K562 (cell line): Measurements from ENCODE around the gene POLR3A. TPM values are rescaled to one million over a fixed set of nuclear protein-coding genes. Genes with fewer than 3 reads are reported as not detected.
A peak's percentile ranks its signal among the peaks of the same experiment; 100 is the strongest.

ENCODE experiments used
- CBFB ChIP-seq: sonication (generic); formaldehyde crosslinking; IDR thresholded peaks from 2 replicates; pipeline ENCODE4 v1.4.0; 2020; ENCODE audit warnings: mild to moderate bottlenecking, missing genetic modification reagents
- DPF2 ChIP-seq: fragments of 450-650 bp; IDR thresholded peaks from 2 replicates; pipeline ENCODE4 v1.6.1; 2016
- EP300 ChIP-seq: IDR thresholded peaks from 2 replicates; pipeline ENCODE4 v1.6.1; 2012; ENCODE audit warnings: low read length, improper control_type of control experiment
- FOSL1 ChIP-seq: fragments of 200-800 bp; sonication (Bioruptor generic); conservative IDR thresholded peaks from 2 replicates; pipeline ENCODE4 v1.6.1; 2016; ENCODE audit warnings: missing genetic modification characterization, missing compliant biosample characterization
- ID3 ChIP-seq, 2 experiments: fragments of 250-450 bp in 1 of 2; fragments of 450-650 bp in 1 of 2; sonication (Bioruptor Pico) in 1 of 2; IDR thresholded peaks; 2 replicates each; pipeline versions ENCODE4 v1.6.1 to v1.8.0; 2016 to 2021; ENCODE audit warnings: mild to moderate bottlenecking in 2 of 2, moderate library complexity in 2 of 2, missing compliant biosample characterization in 1 of 2, missing genetic modification characterization in 1 of 2
- KAT2B ChIP-seq: IDR thresholded peaks from one replicate; pipeline ENCODE4 v1.6.1; 2012; ENCODE audit warnings: low read depth, mild to moderate bottlenecking, control low read depth, inconsistent platforms, low read length, moderate library complexity
- POLR2H ChIP-seq: IDR thresholded peaks from 2 replicates; pipeline ENCODE4 v1.6.1; 2016; ENCODE audit warnings: missing genetic modification characterization, low read depth, mild to moderate bottlenecking, control low read depth, missing compliant biosample characterization, moderate library complexity
- RNF2 ChIP-seq: sonication (generic); IDR thresholded peaks from 2 replicates; pipeline ENCODE4 v1.6.1; 2016
- SIN3B ChIP-seq: fragments of 450-650 bp; IDR thresholded peaks from 2 replicates; pipeline ENCODE4 v1.6.1; 2017; ENCODE audit warnings: low read depth, mild to moderate bottlenecking, moderate library complexity
- SMARCA4 ChIP-seq: fragments of 450-650 bp; IDR thresholded peaks from 2 replicates; pipeline ENCODE4 v1.6.1; 2016
- SNAPC5 ChIP-seq: fragments of 250-450 bp; sonication (Bioruptor Pico); IDR thresholded peaks from 2 replicates; pipeline ENCODE4 v1.8.0; 2021; ENCODE audit warnings: moderate library complexity, mild to moderate bottlenecking, inconsistent platforms
- SNIP1 ChIP-seq: fragments of 450-650 bp; IDR thresholded peaks from 2 replicates; pipeline ENCODE4 v1.7.1; 2017; ENCODE audit warnings: low read depth, mild to moderate bottlenecking
- SRSF7 ChIP-seq: fragments of 200-400 bp; formaldehyde crosslinking; optimal IDR thresholded peaks from 2 replicates; pipeline ENCODE3; 2017; ENCODE audit warnings: mild to moderate bottlenecking, low read depth, low read length
- STAT5B ChIP-seq: fragments of 250-450 bp; sonication (Bioruptor Pico); IDR thresholded peaks from 2 replicates; pipeline ENCODE4 v1.8.0; 2021; ENCODE audit warnings: mild to moderate bottlenecking, inconsistent platforms
- ZNF140 ChIP-seq: fragments of 250-450 bp; sonication (Bioruptor Pico); IDR thresholded peaks from 2 replicates; pipeline ENCODE4 v1.8.0; 2021; ENCODE audit warnings: moderate library complexity, mild to moderate bottlenecking, inconsistent platforms
- ZNF507 ChIP-seq: conservative IDR thresholded peaks from 2 replicates; pipeline ENCODE4 v1.6.1; 2017; ENCODE audit warnings: missing genetic modification characterization, missing compliant biosample characterization
- ZNF584 ChIP-seq: fragments of 200-800 bp; sonication (Bioruptor generic); IDR thresholded peaks from 2 replicates; pipeline ENCODE4 v1.6.1; 2016; ENCODE audit warnings: low read depth, mild to moderate bottlenecking, missing genetic modification characterization, missing compliant biosample characterization
- ZNF644 ChIP-seq: fragments of 200-800 bp; sonication (Bioruptor generic); IDR thresholded peaks from 2 replicates; pipeline ENCODE4 v1.6.1; 2016; ENCODE audit warnings: low read depth, missing genetic modification characterization, missing compliant biosample characterization
- ZNF695 ChIP-seq: fragments of 450-650 bp; formaldehyde crosslinking; IDR thresholded peaks from 2 replicates; pipeline ENCODE4 v1.4.0; 2020; ENCODE audit warnings: mild to moderate bottlenecking, moderate library complexity
- ZNF740 ChIP-seq, 3 experiments: fragments of 200-800 bp in 1 of 3; sonication (Bioruptor generic) in 1 of 3; sonication (generic) in 1 of 3; formaldehyde crosslinking in 1 of 3; IDR thresholded peaks; 2 replicates each; pipeline versions ENCODE4 v1.6.1 to v1.8.0; 2016 to 2022; ENCODE audit warnings: mild to moderate bottlenecking in 2 of 3, missing compliant biosample characterization in 2 of 3, missing genetic modification characterization in 2 of 3, missing genetic modification reagents in 1 of 3
- polyA plus RNA-seq, 8 experiments: library from polyadenylated mRNA; depleted of rRNA in 4 of 8; stranded (reverse) in 5 of 8; unstranded in 3 of 8; fragments of >200 nt; fragmentation: Nextera tagmentation in 2 of 8; fragmentation: Illumina TruSeq in 1 of 8; extraction: Ambion mirVana in 2 of 8; extraction: Trizol in 1 of 8; gene quantifications; 2 replicates each; pipeline versions ENCODE4 v1.2.1 to v1.2.3, GENCODE V29; 2011 to 2014; ENCODE audit warnings: inconsistent platforms in 1 of 8, missing spikeins in 1 of 8
- total RNA-seq, 7 experiments: library from RNA; depleted of rRNA in 6 of 7; stranded (reverse); fragments of >200 nt in 6 of 7; fragmentation: Illumina TruSeq in 2 of 7; extraction: Trizol in 2 of 7; gene quantifications; 2 replicates each; pipeline versions ENCODE4 v1.2.1 to v1.2.3, GENCODE V29; 2011 to 2021; ENCODE audit warnings: low replicate concordance in 1 of 7

Gene POLR3A
- total and polyA plus RNA-seq, 9 of the 15 experiments (the other 6 are each of a cell fraction or from before 2014, with no cell fraction given): 14.9 to 37.0 (median 26.7) TPM

GRCh38 chr10:77970869-77971803 is 58.2 kb downstream of the POLR3A start (continued):
- TF ChIP-seq ID3 (CRISPR knock-in tag; IDR thresholded peaks at IDR 0.05): no peak
- TF ChIP-seq ID3 (tag; IDR thresholded peaks at IDR 0.05): peak; percentile 93
- TF ChIP-seq KAT2B: no peak
- peak; percentile 87 for TF ChIP-seq EP300
- no peak for TF ChIP-seq ZNF507 (tag)
- TF ChIP-seq ZNF584 (CRISPR knock-in tag): peak; percentile 87
- no peak for TF ChIP-seq ZNF140 (CRISPR knock-in tag)
- peak; percentile 57; the same call in 1 of the 2 replicates for TF ChIP-seq ZNF644 (tag)
- TF ChIP-seq POLR2H (tag): peak; percentile 5
- TF ChIP-seq SMARCA4: peak; percentile 85
- peak; percentile 88 for TF ChIP-seq DPF2
- TF ChIP-seq ZNF740 (CRISPR knock-in tag; IDR thresholded peaks at IDR 0.05): no peak
- peak in 1 of 2 experiments; percentile 60; a peak in 1 of 4 replicates for TF ChIP-seq ZNF740 (tag; IDR thresholded peaks at IDR 0.05)
- TF ChIP-seq ZNF695 (CRISPR knock-in tag): no peak
- TF ChIP-seq SRSF7: no peak
- no peak for TF ChIP-seq SNAPC5 (CRISPR knock-in tag)
- TF ChIP-seq RNF2: peak; percentile 97
- TF ChIP-seq STAT5B: no peak
- no peak for TF ChIP-seq SNIP1
- TF ChIP-seq FOSL1 (tag): peak; percentile 57
- no peak for TF ChIP-seq SIN3B
- peak; percentile 60; the same call in 1 of the 2 replicates for TF ChIP-seq CBFB (CRISPR knock-in tag)
